ENCODE results near the gene BCDIN3D.

GRCh38 chr12:49885663-49886461 lies 43.0 kb upstream of the BCDIN3D start:
- no peak for TF ChIP-seq CTCF (IDR thresholded peaks at IDR 0.05; ENCODE audit: low read depth, low read length, poor library complexity, severe bottlenecking)
- TF ChIP-seq EZH2phosphoT487 (IDR thresholded peaks at IDR 0.05; ENCODE audit: borderline replicate concordance, low read length), result no peak

Measured in DOHH2 (cell line).